NAMALWA (cell line): ENCODE results near the gene HDAC10.

Experiments used
- DNase-seq: peaks from one replicate; pipeline ENCODE4 v3.0.0-alpha.2; 2015; ENCODE audit warnings: low spot score

Gene HDAC10, protein sequence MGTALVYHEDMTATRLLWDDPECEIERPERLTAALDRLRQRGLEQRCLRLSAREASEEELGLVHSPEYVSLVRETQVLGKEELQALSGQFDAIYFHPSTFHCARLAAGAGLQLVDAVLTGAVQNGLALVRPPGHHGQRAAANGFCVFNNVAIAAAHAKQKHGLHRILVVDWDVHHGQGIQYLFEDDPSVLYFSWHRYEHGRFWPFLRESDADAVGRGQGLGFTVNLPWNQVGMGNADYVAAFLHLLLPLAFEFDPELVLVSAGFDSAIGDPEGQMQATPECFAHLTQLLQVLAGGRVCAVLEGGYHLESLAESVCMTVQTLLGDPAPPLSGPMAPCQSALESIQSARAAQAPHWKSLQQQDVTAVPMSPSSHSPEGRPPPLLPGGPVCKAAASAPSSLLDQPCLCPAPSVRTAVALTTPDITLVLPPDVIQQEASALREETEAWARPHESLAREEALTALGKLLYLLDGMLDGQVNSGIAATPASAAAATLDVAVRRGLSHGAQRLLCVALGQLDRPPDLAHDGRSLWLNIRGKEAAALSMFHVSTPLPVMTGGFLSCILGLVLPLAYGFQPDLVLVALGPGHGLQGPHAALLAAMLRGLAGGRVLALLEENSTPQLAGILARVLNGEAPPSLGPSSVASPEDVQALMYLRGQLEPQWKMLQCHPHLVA

DNA sequence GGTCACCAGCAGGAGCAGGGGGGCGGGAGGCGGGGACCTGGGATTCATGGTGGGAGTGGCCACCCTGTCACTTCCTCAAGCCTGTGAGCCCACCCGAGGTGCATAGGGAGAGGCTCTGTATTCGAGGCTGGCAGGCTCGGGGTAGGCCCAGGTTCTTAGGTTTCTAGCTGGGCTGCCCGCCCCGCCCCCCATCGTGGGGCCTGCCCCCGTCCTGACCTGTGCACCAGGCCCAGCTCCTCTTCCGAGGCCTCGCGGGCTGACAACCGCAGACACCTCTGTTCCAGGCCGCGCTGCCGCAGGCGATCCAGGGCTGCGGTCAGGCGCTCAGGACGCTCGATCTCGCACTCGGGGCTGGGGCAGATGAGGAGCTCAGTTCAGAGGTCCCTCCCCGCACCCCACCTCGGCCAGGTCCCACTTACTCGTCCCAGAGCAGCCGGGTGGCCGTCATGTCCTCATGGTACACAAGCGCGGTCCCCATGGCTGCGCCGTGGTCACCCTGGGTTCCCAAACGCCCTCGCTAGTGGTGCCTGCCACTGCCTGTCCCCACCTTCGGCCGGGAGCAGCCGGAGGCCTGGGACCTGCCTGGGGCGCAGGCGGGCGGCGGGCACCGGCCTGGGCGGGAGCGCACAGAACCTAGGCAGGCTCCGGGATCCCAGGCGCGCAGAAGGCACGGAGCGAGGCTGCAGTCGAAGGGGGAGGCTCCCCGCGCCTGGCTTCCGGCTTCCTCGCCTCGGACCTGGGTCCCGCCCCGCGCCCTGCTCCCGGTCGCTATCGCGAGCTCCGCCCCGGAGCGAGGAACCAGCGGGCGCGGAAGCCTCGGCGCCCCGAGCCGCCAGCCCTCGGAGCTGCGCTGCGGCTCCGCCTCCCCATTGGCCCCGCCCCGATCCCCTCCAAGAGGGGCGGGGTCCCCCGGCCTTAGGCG lies at the start of gene HDAC10:
TSS of gene HDAC10 (minus strand) at position 711 of the 922 bp plus-strand sequence. CDS start at position 478, 233 bp downstream.
- DNase-seq, result peak; percentile 90

DNA sequence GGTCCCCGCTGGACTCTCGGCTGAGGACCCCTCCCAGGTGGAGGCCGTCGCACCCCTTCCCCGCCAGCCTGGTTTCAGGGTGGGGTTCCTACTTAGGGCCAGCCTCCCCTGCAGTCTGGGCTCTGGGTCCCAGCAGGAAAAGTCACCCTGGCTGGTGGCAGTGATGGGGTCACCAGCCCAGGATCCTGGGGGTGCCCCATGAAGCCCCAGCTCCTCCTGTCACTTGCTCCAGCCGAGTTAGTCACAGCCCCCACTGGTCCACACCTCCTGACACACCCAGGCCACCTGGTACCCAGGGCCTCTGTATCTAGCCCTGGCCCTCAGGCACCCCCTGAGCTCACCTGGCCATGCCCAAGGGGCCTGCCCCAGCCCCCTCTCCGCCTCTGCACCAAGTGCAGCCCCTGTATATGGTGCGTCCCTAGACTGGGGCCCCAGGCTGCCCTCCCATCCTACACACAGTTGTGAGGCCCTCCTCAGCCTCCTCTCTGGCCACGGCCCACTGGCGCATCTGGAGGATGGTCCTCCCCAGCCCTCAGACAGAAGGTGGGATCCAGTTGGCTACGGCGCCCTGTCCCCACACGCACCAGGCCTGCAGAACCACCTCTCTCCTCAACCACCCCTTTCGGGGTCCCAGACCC lies 49.7 kb upstream of the HDAC10 start:
- DNase-seq, result no peak

DNA sequence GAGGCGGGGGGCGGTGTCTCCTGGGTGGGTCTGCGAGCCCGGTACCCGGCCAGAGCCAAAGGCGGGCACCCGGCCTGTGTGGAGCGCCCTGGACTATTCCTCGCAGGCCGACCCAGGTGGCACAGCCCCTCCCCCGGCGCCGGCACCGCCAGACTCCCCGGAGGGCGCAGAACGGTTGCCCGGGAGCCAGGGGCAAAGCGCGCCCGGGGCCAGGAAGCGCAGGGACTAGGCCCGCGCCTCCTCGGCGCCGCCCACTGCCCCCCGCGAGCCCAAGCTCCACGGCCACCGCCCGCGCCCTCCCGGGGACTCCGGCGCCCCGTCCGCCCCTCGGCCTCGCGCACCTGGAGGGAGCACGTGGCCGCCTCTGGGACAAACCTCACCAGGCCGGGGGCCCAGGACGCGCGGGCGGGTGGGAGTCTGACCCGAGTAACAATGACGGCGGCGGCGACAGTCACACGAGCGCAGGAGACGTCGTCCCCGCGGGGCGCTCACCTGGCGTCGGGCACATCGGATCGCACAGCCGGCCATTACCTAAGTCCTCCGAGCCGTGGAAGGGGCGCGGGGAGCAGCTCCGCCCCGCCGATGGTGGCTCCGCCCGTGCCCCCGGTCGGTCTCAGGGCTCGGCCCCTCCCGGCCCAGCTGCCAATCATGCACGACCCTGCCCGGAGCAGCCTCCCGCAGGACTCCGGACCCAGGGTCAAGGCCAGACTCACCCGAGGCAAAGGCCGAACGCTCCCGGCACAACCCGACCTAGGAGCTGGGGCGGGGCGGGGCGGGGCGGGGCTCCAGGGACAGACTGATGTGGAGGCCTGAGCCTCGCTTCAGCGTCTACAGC lies 48.9 kb upstream of the HDAC10 start:
- peak; percentile 39 for DNase-seq

DNA sequence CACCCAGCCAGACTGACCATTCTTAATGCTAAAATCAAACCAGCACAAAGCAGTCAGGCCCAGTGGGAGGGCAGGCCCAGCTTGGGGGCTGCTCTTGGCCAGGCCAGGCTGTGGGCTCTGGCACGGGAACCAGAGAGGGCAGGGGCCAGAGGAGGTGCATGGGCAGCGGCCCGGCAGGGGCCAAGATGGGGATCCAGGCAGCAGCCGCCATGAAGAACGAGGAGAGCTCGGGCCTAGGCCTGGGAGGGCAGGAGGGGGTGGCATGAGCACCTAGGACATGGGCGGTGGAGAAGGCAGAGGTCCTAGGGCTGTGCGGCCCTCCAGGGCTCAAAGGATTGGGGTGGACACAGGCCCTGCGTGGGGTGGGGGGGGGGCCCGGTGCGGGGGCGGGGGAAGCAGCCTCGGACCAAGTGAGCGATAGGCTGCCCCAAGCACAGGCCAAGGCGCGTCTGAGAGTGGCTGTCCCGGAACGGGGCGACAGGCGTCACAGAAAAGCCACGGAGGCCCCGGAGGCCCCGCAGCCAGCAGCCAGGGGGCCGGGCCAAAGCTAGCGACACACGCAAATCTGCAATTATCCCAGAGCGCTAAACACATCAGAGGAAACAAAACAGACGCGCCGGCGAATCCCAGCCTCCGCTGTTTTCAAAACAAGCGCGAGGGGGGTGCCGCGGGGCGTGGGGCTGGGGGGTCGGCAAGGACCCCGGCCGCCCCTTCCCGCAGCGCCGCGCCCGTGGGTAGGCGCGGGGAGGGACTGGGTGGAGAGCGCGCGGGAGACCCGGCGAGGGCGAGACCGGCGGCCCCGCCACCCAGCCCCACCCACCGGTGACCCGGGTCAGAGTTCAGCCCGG lies 48.1 kb upstream of the HDAC10 start:
- DNase-seq, result peak; percentile 73

DNA sequence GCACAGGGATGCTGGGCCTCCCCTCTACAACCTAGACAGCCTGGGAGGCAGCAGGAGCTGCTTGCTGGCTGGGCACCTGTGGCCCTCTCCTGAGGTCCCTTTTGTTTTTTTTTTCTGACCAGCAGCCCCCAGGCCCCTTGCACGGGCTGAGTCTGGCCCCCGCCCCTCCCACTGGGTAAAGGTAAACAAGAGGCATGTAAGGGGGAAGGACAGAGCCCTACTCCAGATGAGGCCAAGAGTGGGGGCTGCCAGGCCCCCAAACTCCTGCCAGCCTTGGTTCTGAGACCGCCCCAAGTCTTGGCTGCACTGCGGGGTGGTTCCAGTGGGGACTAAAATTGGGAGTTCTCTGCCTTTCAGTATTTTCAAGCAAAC lies 47.2 kb upstream of the HDAC10 start:
- no peak for DNase-seq

DNA sequence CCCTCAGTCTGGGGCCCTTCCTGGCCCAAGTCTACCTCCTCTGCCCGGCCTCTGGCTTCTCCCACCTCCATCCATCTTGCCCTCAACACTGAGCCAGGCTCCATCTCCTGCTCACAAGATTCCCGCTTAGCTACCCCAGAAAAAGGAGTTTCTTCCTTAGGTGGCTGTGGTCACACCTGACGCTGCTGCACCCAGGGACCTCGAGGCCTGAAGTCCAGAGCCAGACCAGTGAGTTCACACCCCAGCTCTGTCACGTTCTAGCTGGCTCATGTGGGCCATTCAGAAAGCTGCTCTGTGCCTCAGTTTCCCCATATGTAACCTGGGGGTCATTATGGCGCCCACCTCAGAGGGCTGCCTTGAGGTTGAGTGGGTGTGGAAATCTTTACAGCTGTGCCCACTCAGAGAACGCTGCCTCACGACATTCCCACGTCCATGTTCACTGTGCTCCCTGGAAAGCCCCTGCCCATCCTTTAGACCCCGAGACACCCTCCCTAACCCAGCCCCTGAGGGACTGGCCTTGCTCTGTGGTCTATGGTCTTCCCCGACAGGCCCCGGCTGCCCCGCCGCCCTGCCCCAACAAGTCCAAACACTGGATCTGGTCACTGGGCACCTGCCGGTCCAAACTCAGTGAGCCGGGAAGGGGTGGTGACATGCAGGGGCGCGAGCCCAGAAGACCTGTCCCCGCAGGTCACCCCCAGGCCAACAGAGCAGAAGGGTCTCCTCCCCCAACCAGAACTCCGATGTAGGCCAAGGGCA lies 46.6 kb upstream of the HDAC10 start:
- DNase-seq, result no peak

DNA sequence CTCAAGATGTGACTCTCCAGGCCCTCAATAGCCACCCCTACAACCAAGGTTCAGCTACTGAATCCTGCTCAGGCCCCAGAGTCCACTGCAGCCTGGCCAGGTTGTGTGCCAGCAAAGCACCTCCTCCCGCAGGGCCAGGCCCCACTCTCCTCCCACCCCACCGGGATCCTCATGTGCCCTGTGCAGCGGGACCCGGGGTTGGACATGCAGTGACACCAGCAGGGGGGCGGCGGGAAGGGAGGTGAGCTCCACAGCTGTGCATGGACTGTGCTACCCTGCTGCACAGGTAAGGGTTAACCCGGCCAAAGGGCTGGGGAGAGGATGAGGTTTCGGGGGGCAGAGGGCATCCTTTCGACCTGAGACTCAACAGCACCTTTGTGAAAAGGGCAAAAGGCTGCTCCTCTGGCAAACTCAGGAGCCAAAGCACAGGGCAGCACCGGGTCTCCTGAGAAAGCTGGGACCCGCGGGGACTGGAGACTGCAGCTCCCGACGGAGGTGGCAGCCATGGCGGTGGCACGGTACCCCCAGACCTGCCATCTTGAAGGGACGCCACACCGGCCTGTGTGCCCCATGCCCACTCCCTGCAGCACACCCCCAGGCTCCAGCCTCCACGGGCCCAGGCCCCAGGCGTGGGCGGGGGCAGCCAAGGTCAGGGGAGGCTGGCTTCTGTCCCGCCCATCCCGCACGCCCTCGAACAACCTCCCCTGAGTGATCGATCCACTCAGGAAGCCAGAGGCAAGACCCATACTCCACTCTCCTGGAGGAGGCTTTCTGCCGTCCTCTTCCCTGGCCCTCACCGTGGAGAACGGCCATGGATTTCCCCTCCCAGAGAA lies 45.8 kb upstream of the HDAC10 start:
- no peak for DNase-seq

DNA sequence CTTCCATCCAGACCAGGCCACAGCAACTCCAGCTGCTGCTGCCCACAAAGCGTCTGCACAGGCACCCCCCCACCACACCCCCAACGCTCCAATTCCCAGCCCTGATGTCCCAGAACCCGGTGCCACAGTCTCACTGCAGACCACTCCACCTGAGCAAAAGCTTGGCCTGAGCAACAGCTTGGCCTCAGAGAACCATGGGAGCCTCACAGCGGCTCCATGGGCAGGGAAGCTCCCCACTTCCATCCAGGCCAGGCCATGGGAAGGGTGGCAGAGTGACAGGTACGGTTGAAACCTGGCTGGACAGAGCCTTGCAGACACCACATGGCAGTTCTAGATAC lies 43.2 kb upstream of the HDAC10 start:
- no peak for DNase-seq

DNA sequence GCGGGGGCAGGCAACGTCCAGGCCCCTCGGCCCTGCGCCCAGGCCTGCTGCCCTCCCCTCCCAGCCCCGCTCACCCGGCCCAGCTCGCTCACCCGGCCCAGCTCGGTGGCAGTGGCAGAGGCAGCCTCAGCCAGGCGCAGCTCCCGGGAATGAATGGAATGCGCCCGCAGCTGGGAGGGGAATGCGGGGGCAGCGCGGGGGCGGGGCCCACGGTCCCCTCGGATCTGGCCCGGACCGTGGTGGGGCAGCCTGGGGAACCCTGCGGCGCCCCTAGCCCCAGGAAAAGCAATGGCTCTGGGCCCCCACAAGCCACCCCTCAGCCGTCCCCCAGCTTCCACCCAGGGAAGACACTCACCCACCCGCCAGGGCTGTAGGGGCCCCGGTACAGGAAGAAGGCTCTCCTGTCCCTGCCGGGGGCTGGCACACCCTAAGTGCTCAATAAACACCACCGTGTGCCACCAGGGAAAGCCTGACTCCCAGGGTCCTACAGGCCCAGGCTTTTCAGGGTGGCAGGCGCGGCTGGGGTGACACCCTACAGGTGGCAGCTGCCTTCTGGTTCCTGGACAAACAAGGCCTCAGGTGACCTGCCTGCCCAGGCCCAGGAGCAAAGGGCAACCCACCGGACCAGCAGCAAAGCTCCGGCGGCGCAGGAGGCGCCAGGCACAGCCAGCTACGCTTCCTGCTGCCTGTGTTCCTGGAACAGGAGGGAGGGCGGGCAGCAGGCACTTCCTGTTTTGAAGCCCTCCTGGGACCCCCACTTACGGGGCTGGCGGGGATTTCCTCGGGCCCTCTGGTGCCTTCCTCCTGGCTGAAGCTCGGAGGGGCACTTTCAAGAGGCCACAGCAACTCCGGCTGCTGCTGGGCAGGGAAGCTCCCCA lies 42.6 kb upstream of the HDAC10 start:
- peak; percentile 60 for DNase-seq

DNA sequence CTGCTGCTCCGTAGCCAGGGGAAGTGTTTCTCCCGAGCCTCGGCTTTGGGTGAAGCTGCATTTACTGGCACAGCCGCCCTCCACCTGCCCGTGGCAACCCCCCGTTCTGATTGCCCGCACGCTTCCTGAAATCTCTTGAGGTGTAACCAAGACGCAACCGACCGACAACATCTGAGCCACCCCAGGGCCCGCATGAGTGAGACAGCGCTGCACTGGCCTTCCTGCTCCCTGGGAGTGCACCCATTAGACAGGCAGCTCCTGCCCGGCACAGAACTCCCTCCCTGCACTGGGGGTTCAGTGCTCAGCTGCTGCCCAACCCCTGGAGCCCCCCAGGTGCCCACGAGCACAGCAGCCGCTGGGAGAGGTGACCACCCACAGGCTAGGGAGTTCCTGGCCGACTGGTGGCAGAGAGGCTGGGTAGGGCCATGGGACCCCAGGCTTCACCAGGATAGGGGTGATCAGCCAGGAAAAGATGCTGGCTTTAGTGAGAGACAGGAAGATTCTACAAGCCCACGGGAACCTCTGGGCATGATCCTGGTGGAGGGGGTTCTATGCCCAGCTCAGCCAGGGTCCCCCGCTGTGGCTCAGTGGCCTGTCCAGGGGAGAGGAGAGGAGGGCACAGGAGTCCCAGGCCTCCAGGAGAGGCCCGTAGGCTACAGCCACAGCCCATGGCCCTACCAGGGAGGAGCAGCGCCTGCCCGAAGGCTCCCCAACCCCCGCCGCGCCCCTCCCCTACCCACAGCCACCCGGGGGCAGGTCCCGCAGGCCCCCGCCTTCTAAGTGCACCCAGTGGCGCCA lies 41.8 kb upstream of the HDAC10 start:
- DNase-seq, result peak; percentile 84

DNA sequence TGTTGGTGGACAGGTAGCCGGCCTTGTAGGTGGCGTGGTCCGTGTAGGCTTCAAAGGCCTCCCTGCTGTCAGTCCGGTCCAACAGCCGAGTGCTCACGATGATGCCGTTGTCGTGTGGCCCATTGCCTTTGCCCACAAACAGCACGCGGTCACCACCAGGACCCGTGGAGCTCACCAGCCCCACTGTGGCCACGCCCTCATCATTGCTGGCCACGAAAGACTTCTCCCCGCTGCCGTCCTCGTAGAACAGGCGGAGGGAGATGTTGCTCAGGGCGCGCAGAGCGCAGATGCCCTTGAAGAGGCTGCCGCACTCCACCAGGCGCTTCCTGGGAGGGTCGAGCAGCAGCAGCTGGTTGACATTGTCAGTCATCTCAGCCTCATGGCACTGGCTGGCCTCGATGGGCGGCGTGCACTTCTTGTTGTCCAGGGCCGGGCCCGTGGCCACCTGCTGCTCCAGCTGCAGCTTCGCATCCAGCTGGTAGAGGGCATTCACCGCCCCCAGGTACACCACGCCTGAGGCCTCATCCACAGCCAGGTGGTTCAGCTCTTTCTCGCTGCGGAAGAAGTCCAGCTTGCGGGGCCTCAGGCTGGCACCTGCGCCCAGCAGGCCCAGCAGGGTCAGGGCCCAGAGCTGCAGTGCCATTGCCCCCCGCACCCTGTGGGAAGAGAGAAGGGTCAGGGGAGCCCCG lies 39.0 kb upstream of the HDAC10 start:
- DNase-seq, result no peak

DNA sequence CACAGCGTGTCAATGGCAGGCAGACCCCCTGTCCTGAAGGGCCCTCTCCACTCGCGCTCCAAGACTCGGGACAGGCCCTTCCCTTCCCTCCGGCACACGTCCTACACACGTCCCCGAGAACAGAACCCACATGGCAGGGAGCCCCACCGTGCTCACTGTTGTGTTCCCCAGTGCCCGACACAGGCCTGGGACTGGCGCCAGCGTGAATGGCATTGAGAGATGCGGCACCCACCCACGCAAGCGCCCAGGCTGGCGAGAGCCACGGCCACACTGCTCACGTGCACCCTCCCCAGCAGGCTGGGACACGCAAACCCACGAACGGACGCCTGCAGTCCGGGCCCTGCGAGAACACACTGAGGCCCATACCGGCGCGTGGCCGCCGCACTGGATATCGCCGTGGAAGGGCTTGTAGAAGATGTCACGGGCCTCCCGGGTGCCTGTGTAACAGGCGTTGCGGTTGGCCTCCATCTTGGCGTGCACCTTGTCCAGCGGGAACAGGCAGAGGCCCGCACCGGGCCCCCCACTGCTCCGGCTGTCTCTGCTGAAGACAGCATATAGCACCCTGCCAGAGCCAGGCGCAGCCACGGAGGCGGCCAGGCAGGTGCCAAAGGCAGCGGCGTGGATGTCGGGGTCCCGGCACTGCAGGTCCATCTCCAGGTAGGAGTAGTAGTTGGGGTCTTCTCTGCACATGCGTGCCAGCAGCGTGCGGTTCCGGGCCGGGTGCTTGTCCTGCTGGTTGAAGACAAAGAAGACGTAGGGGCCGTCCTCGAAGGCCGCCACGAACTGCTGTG lies 38.3 kb upstream of the HDAC10 start:
- DNase-seq, result no peak

DNA sequence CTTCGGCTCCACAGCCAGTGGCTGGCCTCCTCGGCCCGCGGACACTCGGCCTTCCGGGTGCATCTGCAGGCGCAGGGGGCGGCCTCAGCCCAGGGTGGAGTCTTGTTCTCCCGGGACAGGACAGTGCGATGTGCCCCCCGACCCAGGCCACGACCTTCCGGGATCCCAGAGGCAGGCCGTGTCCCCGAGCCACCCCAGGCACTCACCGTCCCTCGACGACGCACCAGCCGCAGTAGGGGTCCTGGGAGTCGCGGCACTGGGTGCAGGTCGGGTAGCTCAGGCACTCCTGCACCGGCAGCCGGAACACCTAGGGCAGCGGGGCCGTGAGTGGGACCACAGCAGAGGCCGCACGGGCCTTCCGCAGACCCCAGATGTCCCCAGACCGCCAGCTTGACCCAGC lies 36.7 kb upstream of the HDAC10 start:
- no peak for DNase-seq

DNA sequence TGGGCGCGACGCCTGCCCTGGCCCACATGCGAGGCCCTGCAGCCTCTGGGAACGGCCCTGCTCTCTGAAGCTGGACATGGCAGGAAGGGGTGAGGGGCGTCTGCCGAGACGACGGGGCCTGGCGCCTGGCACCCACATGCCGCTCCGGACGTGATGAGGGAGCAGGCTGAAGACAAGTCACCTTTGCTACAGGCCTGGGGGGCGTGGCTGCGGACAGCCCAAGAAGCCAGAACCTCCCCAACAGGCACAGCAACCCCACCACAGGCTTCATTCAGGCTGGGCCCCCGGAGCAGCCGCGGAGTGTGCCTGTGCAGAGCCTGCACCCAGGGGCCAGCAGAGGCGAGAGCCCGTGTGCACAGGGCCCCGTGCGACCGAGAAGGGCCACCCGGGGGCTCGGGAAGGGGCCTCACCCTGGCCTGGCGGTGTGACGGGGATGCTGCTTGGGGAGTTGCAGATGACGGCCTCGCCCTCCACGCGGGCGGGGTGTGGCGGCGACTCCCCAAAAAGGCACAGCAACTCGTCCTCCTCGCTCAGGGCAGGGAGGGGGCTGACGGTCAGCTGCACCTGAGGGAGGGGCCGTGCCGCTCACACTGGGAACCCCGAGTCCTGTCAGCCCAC lies 35.7 kb upstream of the HDAC10 start:
- DNase-seq, result no peak

DNA sequence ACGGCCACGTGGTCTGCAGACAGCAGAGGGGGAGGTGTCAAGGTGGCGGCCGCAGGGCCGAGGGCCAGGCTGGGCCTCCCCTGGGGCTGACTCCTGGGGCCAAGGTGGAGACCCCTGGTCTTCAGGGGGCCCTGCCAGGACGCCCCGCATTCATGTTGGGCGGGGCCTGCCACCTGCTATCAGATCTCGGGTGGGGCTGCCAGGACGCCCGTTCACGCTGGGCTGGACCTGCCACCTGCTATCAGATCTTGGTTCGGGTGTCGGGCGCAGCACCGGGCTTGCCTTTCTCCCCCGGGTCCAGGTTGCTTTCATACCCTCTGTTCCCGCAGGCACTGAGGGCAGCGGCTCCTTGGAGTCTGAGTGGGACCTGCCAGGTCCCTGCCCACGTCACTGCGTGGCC lies 35.2 kb upstream of the HDAC10 start:
- no peak for DNase-seq
